Fibroblast of mammary gland (primary cell): ENCODE results near the gene UBL7.

Experiments used
- DNase-seq: peaks from one replicate; pipeline ENCODE4 v3.0.0-alpha.2; 2010; ENCODE audit warnings: low read depth
- H3K4me3 ChIP-seq: 2 replicates; pipeline ENCODE4 v1.5.1; 2011; ENCODE audit warnings: low read depth, mild to moderate bottlenecking, low read length, moderate library complexity; ENCODE audit not compliant: control insufficient read depth
- CTCF ChIP-seq: conservative IDR thresholded peaks from 2 replicates; pipeline ENCODE4 v1.5.1; 2011; ENCODE audit warnings: low read depth, low read length, inconsistent platforms; ENCODE audit not compliant: control insufficient read depth, insufficient read depth

UBL7 gene

DNA sequence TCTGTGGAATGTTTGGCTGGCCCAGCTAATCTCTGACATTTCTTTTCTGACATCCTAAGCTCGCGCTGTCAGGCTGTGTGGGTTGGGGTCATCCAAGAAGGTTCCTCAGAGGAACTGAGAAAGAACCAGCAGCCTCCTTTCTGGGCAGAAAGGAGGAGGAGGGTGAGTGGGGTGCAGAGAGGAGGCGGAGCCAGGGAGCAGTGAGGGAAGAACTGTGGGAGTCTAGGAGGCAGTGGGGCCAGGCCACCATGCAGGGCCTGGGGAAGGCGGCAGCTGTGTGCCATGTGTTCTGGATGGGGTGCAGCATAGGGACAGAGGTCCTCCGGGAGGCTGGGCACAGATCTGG lies 32.5 kb downstream of the UBL7 start:
- no peak for TF ChIP-seq CTCF
- H3K4me3 ChIP-seq = no peak overlapping the region
- no peak for DNase-seq

DNA sequence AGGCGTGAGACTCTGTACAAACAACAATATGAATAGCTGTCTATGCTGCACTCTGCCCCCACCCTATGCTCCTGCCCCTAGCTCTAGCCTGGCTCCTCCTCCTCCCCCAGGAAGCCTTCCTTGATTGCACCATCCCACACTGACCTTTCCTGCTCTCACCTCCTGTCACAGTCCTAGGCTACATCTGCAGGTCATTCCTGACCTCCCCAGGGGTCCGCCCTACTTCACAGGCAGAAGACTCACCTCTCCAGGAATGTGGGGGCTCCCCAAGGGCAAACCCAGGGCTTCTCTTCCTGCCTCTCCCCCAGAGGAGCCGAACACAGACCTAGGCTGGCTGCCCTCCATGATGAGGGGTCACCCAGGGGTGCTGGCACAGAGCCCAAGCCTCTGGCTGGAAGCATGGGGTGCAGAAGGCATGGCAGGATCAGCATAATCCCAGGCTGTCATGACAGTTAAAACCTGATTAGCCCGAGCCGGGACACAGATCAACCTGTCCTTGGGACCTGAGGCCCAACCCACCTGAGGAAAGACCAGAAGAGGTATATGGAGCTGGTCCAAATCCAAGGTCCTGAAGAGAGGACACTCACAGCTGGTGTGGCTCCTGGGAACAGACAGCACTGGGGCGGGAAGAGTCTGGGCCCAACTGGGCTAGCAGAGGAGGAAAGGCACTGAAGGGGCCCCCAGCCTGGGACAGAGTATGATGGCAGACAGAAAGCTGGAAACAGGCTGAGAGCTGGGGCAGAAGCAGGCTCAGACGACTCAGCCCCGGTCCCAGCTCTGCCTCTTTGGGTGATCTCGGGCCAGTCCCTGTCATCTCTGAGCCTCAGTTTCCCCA lies 33.1 kb downstream of the UBL7 start:
- H3K4me3 ChIP-seq = no peak overlapping the region
- TF ChIP-seq CTCF = no peak
- DNase-seq = no peak

DNA sequence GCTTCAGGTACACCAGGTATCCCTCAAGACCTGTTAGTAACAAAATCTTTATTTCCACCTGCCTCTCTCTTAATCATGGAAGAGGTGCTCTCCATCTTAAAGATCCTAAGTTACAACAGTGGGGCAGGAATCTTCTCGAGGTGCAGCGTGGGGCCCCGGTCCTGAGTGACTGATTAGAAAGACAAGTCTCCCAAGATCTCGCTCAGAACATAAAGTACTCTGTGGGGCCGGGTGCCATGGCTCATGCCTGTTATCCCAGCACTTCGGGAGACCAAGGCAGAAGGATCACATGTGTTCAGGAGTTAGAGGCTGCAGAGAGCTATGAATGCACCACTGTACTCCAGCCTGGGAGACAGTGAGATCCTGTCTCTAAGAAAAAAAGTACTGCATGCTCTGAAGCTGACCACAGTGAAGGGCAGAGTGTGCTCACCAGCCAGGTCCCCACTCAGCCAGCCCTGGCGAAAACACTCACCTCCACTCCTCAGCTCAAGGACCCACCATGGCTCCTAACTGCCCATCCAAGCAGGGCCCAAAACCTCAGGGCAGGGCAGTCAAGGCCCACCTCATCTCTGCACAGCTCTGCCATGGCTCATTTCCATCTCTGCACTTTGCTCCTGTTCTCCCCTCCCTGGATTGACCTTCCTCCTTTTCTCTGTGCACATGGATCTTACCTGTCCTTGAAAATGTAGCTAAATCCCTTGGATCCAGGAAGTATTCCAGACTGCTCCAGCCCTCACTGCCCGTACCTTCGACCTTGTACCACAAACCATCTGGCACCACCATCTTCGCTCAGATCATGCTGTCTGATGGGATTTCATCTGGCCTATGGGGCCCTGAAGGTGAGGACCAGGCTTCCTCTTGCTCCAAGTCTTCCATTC lies 34.3 kb downstream of the UBL7 start:
- no peak for TF ChIP-seq CTCF
- no peak overlapping the region for H3K4me3 ChIP-seq
- no peak for DNase-seq

GRCh38 chr15:74425630-74426029 lies 35.3 kb downstream of the UBL7 start:
- TF ChIP-seq CTCF = no peak
- DNase-seq = no peak
- no peak overlapping the region for H3K4me3 ChIP-seq

GRCh38 chr15:74424901-74425528 lies 35.9 kb downstream of the UBL7 start:
- no peak for DNase-seq
- H3K4me3 ChIP-seq = no peak overlapping the region
- TF ChIP-seq CTCF = no peak

DNA sequence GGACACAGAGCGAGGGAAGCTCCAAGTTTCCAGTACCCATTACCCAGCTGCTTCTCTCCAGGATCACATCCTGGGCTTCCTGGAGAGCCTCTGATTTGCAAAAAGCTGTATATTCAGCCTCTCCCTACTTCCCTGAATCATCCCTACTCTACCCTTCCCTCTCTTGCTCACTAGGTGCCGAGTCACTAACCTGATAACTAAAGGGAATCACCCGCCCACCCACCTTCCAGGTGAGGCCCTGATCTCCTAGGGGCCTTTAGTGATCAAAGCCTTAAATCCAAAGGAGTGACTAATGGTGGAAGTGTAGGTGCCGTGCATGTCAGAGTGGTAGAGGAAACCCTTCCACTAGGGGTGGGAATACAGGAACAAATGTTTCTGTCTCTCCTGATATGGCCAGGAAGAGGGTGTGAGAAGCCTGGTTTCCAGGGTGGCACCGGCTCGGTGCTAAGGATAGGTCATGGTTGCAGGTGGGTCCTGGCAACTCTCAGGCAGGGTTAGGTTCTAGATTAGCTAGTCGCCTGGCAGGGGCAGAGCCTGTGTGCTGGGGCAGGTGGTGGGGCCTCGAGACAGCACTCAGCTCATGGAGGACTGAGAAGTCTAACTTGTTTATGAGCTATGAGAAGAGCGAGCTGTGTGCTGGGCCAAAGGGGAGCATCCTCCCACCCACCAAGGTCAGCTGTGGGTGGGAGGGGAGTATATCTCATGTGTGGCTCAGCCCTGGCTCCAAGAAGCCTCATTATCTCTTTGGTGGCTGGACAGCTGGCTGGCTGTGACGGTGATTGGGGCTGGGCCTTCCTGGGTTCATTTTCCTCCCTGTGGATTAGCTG lies 37.3 kb downstream of the UBL7 start:
- no peak overlapping the region for H3K4me3 ChIP-seq
- TF ChIP-seq CTCF = no peak
- no peak for DNase-seq
